ENCODE data around the gene AKAP6. TPM values are rescaled to one million over a fixed set of nuclear protein-coding genes. Genes with fewer than 3 reads are reported as not detected.

Gene AKAP6
- total RNA-seq, 1 experiment from 2014 or later = 2.3 TPM

DNA sequence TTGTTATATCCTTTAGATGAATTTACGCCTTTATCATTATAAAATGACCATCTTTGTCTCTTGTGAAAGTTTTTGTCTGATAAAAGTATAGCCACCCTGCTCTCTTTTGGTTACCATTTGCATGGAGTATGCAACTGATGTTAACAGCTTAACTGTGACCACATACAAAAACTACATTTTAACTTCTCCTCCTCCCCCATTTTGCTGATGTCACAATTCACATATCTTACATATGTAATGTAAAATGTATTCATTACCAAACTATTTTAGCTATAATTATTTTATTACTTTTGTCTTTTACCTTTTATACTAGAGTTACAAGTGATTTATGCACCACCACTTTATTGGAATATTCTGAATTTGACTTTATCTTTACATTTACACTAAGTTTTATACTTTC is 425.1 kb downstream of the AKAP6 start:
- peaks cover under 1% of the 10 kb centered on the region for H3K36me3 Mint-ChIP-seq (ENCODE audit: insufficient read depth, unreplicated experiment)
- H3K27me3 Mint-ChIP-seq (ENCODE audit: insufficient read depth, unreplicated experiment) = no peaks in the 10 kb centered on the region
- no peak overlapping the region for H3K27ac Mint-ChIP-seq (ENCODE audit: low read depth, unreplicated experiment)
- peaks cover 14% of the 10 kb centered on the region for H3K9me3 Mint-ChIP-seq (ENCODE audit: unreplicated experiment)
- CTCF ChIA-PET = interaction anchor here (0.6 kb wide), 1 partner anchor 21 kb away, joined by 3 read pairs; no protein-coding TSS in a partner anchor
- POLR2A ChIA-PET = no interaction called here
- intact Hi-C loops (cut with micrococcal nuclease) = no loop called here
- no peaks in the 10 kb centered on the region for H3K4me1 Mint-ChIP-seq (ENCODE audit: insufficient read depth, unreplicated experiment)
- DNase-seq (ENCODE audit: unreplicated experiment) = no peak
- BruUV-seq (replicated peaks) = no TSS peak
- H3K4me3 Mint-ChIP-seq (ENCODE audit: unreplicated experiment) = no peak overlapping the region
- TF ChIP-seq, protein P1, sequence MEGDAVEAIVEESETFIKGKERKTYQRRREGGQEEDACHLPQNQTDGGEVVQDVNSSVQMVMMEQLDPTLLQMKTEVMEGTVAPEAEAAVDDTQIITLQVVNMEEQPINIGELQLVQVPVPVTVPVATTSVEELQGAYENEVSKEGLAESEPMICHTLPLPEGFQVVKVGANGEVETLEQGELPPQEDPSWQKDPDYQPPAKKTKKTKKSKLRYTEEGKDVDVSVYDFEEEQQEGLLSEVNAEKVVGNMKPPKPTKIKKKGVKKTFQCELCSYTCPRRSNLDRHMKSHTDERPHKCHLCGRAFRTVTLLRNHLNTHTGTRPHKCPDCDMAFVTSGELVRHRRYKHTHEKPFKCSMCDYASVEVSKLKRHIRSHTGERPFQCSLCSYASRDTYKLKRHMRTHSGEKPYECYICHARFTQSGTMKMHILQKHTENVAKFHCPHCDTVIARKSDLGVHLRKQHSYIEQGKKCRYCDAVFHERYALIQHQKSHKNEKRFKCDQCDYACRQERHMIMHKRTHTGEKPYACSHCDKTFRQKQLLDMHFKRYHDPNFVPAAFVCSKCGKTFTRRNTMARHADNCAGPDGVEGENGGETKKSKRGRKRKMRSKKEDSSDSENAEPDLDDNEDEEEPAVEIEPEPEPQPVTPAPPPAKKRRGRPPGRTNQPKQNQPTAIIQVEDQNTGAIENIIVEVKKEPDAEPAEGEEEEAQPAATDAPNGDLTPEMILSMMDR (IDR thresholded peaks at IDR 0.05; ENCODE audit: unreplicated experiment) = no peak

DNA sequence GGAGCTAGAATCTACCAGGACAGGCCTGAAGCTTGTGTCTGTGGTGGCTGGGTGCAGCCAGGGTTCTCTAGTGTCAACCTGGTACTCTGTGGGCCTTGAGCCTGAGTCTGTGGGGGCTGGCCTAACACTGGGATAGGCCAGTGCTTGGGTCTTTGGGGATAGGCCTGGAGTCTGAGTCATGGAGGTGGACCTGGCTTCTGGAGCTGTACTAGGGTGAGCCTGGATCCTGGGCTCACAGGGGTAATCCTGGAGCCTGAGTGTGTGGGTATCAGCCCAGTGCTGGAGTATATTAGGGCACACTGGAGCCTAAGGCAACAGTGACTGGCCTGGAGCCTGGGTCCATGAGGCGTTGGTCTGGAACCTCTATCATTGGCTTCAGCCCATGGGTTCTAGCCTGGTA is 427.1 kb downstream of the AKAP6 start:
- Mint-ChIP-seq H3K27me3 (ENCODE audit: insufficient read depth, unreplicated experiment) (no peaks in the 10 kb centered on the region), H3K4me1 (ENCODE audit: insufficient read depth, unreplicated experiment) (no peaks in the 10 kb centered on the region), H3K9me3 (ENCODE audit: unreplicated experiment) (peaks cover 14% of the 10 kb centered on the region), H3K27ac (ENCODE audit: low read depth, unreplicated experiment) (no peak overlapping the region), H3K4me3 (ENCODE audit: unreplicated experiment) (no peak overlapping the region), H3K36me3 (ENCODE audit: insufficient read depth, unreplicated experiment) (peaks cover 5% of the 10 kb centered on the region)
- CTCF ChIA-PET = interaction anchor here (0.6 kb wide), 1 partner anchor 462 kb away, joined by 3 read pairs; no protein-coding TSS in a partner anchor
- TF ChIP-seq, protein P1 (IDR thresholded peaks at IDR 0.05; ENCODE audit: unreplicated experiment) = no peak
- POLR2A ChIA-PET = no interaction called here
- BruUV-seq (replicated peaks) = no TSS peak
- DNase-seq (ENCODE audit: unreplicated experiment) = no peak
- intact Hi-C loops (cut with micrococcal nuclease) = no loop called here

DNA sequence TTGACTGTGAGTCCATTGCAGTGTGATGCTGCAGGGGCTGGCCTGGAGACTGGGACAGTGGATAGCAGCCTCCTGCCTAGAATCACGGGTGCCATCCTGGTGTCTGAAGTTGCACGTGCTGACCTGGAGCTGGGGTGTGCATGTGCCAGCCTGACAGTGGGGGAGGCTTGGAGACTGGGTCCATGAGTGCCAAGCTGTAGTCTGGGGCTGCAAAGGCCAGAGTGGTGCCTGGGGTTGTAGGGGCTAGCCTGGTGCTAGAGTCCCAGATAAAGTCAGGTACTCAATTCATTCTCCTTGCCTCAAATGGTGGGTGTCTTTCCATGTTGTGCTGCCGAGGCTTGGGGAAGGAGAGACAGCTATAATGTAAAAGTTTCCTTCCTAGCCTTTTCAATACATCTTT is 427.7 kb downstream of the AKAP6 start:
- H3K4me3 Mint-ChIP-seq (ENCODE audit: unreplicated experiment) = no peak overlapping the region
- BruUV-seq (replicated peaks) = no TSS peak

DNA sequence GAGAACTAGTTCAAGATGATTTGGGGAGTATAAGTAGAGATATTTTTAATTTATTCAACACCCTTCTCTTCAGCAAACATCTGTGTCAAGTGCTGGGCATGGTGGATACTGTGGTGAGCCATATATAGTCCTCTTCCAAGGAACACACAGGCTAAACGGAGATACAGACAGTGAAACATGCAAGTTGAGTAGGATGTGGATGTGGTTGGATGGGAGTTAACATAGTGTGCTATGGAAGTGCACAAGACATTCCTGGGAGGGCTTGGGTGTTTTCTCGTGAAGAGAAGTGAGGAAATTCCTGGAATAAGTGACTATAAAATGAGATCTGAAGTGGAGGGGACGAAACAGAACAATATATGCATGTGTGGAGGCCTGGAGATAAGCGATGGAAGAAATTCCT is 428.5 kb downstream of the AKAP6 start:
- Mint-ChIP-seq H3K27ac (ENCODE audit: low read depth, unreplicated experiment) (no peak overlapping the region), H3K4me3 (ENCODE audit: unreplicated experiment) (no peak overlapping the region), H3K9me3 (ENCODE audit: unreplicated experiment) (peaks cover 14% of the 10 kb centered on the region), H3K27me3 (ENCODE audit: insufficient read depth, unreplicated experiment) (no peaks in the 10 kb centered on the region), H3K36me3 (ENCODE audit: insufficient read depth, unreplicated experiment) (peaks cover 5% of the 10 kb centered on the region), H3K4me1 (ENCODE audit: insufficient read depth, unreplicated experiment) (no peaks in the 10 kb centered on the region)
- BruUV-seq (replicated peaks) = no TSS peak
- ChIA-PET CTCF (no interaction called here), POLR2A (no interaction called here)
- intact Hi-C loops (cut with micrococcal nuclease) = no loop called here
- TF ChIP-seq, protein P1 (IDR thresholded peaks at IDR 0.05; ENCODE audit: unreplicated experiment) = no peak
- DNase-seq (ENCODE audit: unreplicated experiment) = no peak

More for the DNA sequence above, 427.7 kb downstream of the AKAP6 start:
- Mint-ChIP-seq H3K9me3 (ENCODE audit: unreplicated experiment) (peaks cover 14% of the 10 kb centered on the region), H3K4me1 (ENCODE audit: insufficient read depth, unreplicated experiment) (no peaks in the 10 kb centered on the region), H3K27ac (ENCODE audit: low read depth, unreplicated experiment) (no peak overlapping the region), H3K36me3 (ENCODE audit: insufficient read depth, unreplicated experiment) (peaks cover 5% of the 10 kb centered on the region), H3K27me3 (ENCODE audit: insufficient read depth, unreplicated experiment) (no peaks in the 10 kb centered on the region)
- POLR2A ChIA-PET = no interaction called here
- DNase-seq (ENCODE audit: unreplicated experiment) = no peak
- intact Hi-C loops (cut with micrococcal nuclease) = no loop called here
- CTCF ChIA-PET = interaction anchor here (0.6 kb wide), 1 partner anchor 1013 kb away, joined by 4 read pairs; no protein-coding TSS in a partner anchor
- TF ChIP-seq, protein P1 (IDR thresholded peaks at IDR 0.05; ENCODE audit: unreplicated experiment) = no peak
